Measurements from ENCODE around the gene EXOC4. TPM values are rescaled to one million over a fixed set of nuclear protein-coding genes. Genes with fewer than 3 reads are reported as not detected.
A peak's percentile ranks its signal among the peaks of the same experiment; 100 is the strongest.

EXOC4 gene
- total RNA-seq, 1 experiment from 2014 or later: 75.8 TPM

DNA sequence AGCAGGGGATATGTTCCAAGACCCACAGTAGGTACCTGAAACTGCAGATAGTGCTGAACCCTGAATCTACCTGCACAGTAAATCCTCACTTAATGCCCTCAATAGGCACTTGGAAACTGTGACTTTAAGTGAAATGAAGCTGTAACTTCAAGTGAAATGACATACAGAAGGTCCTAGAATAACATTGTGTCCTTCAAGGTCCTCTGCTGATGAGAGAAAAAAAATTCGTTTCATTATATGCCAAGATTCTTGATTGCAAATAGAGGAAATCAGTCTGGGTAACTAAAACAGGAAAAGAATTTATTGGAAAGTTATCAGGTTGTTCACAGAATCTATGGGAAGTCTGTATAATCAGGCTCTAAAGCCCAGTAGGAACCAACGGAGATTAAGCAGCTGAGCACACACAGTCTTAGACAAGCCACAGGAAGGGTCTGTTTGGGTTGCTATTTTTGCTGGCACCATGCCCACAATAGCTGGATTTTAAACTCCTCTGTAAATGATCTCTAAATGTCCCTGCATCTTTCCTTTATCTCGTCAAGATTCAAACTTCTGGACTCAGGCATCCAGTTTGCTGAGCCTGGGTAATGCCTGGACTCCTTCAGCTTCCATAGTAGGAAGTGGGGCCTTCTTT is 57.5 kb downstream of the EXOC4 start:
- Mint-ChIP-seq H3K4me1 (peaks cover under 1 to 2% of the 10 kb centered on the region in 2 experiments; a peak in 2 of 4 replicates), H3K27ac (no peak overlapping the region), H3K27me3 (ENCODE audit: low read depth) (no peaks in the 10 kb centered on the region), H3K36me3 (ENCODE audit: insufficient read depth in 1 of 3, low read depth in 3 of 3) (peaks cover 6 to 34% (median 32%) of the 10 kb centered on the region in 3 experiments; a peak in 6 of 7 replicates), H3K9me3 (no peaks in the 10 kb centered on the region), H3K4me3 (no peak overlapping the region)
- Histone ChIP-seq H3K14ac (ENCODE audit: insufficient read depth, low read length) (no peak overlapping the region), H3K4ac (ENCODE audit: low read depth, low read length) (no peak overlapping the region), H3K79me1 (ENCODE audit: insufficient read depth, low read depth, low read length, poor library complexity, severe bottlenecking) (no peaks in the 10 kb centered on the region), H3K27me3 (ENCODE audit: insufficient read depth, low read length) (no peaks in the 10 kb centered on the region; the same call in 1 of the 2 replicates), H3K79me2 (ENCODE audit: insufficient read depth, low read length) (no peaks in the 10 kb centered on the region), H3K4me2 (ENCODE audit: insufficient read depth, insufficient read length, low read length) (no peak overlapping the region), H2BK15ac (ENCODE audit: low read depth, low read length) (no peak overlapping the region), H2BK120ac (ENCODE audit: low read depth, low read length, poor library complexity, severe bottlenecking) (no peak overlapping the region), H4K91ac (ENCODE audit: insufficient read length, low read depth, low read length) (no peak overlapping the region), H2AFZ (ENCODE audit: low read length) (no peak overlapping the region), H3K27ac (ENCODE audit: insufficient read length, low read depth, low read length) (no peak overlapping the region), H2BK5ac (ENCODE audit: insufficient read length, low read length) (no peak overlapping the region), H3K9ac (ENCODE audit: extremely low read depth, insufficient read length, low read length) (no peak overlapping the region), H3K9me3 (ENCODE audit: control insufficient read depth, low read depth, low read length) (no peaks in the 10 kb centered on the region), H3K4me1 (ENCODE audit: insufficient read depth, low read length) (no peaks in the 10 kb centered on the region), H2BK20ac (ENCODE audit: low read depth, low read length, poor library complexity, severe bottlenecking) (no peak overlapping the region), H3K23ac (ENCODE audit: insufficient read length, low read depth, low read length) (no peak overlapping the region), H3T11ph (ENCODE audit: low read length) (no peak overlapping the region), H4K20me1 (ENCODE audit: control insufficient read depth, insufficient read depth, insufficient read length) (no peaks in the 10 kb centered on the region), H3K56ac (ENCODE audit: insufficient read length, low read depth, low read length) (no peak overlapping the region), H2BK12ac (ENCODE audit: insufficient read length, low read depth, low read length) (peak overlapping the region; percentile 62), H4K8ac (replicated peaks; ENCODE audit: insufficient read length, low read depth, low read length) (no peak overlapping the region), H3K18ac (ENCODE audit: insufficient read length, low read depth, low read length) (no peak overlapping the region), H4K5ac (ENCODE audit: insufficient read length, low read depth, low read length) (no peak overlapping the region), H2AK5ac (ENCODE audit: insufficient read length, low read length) (no peak overlapping the region), H3K23me2 (ENCODE audit: insufficient read length, low read depth, low read length, poor library complexity, severe bottlenecking) (no peaks in the 10 kb centered on the region)
- DNase-seq: no peak
- no CpG with 5 or more reads among the region's 3 CpGs for WGBS (ENCODE audit: extremely low coverage, insufficient read length, low lambda C conversion rate)
- TF ChIP-seq, protein P1, sequence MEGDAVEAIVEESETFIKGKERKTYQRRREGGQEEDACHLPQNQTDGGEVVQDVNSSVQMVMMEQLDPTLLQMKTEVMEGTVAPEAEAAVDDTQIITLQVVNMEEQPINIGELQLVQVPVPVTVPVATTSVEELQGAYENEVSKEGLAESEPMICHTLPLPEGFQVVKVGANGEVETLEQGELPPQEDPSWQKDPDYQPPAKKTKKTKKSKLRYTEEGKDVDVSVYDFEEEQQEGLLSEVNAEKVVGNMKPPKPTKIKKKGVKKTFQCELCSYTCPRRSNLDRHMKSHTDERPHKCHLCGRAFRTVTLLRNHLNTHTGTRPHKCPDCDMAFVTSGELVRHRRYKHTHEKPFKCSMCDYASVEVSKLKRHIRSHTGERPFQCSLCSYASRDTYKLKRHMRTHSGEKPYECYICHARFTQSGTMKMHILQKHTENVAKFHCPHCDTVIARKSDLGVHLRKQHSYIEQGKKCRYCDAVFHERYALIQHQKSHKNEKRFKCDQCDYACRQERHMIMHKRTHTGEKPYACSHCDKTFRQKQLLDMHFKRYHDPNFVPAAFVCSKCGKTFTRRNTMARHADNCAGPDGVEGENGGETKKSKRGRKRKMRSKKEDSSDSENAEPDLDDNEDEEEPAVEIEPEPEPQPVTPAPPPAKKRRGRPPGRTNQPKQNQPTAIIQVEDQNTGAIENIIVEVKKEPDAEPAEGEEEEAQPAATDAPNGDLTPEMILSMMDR (conservative IDR thresholded peaks at IDR 0.05): no peak
